ENCODE measurements around the gene ELP4.

GRCh38 chr11:31792036-31792435, 282.5 kb downstream of the ELP4 start:
- TF ChIP-seq TAF1 (IDR thresholded peaks at IDR 0.05; ENCODE audit: borderline replicate concordance, insufficient read depth, low read length) (no peak), SIN3A (IDR thresholded peaks at IDR 0.05; ENCODE audit: borderline replicate concordance, insufficient read depth, low read length) (no peak)
